ENCODE results near the gene LARP7.
A peak's percentile ranks its signal among the peaks of the same experiment; 100 is the strongest.
"Not testable (repeated sequence)": the region's sequence is repeated elsewhere in the genome, so short reads cannot be mapped to it uniquely, and the experiment has no call there.

Gene LARP7

DNA sequence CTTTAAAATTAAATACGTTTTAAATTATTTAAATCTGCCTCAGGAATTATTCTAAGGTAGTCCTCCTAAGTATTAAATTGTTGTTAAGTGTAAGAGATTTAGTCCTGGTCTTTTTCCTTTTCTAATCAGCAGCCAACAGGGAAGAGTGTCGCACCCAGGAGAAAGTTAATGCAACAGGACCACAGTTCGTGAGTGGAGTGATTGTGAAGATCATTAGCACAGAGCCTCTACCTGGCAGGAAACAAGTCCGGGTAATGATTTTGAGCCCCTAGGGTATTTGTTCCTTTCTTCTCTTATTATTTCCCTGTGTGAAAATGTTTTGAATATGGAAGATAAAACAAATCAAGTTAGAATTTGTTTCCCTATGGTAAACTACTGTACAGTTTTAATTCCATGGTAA, 13.4 kb downstream of the LARP7 start:
- DNase-seq (ENCODE audit: low read depth): no peak

DNA sequence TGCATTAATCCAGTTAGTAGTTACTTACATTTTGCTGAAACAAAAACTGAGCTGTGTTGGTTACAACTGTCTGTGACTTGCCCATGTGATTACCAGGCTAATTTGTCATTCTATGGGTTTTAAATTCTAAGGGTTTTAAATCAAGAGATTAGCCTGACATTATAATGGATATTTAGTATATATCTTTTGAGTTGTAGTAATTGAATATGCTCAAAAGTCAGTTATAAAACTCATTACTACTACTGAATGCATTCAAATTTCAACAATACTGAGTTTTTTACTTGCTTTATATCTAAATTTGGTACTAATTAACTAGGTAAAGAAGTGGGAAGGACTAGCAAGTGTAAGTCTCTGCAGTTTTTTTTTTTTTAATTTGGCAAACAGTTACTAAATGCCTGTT, 14.7 kb downstream of the LARP7 start:
- DNase-seq (ENCODE audit: low read depth): no peak

DNA sequence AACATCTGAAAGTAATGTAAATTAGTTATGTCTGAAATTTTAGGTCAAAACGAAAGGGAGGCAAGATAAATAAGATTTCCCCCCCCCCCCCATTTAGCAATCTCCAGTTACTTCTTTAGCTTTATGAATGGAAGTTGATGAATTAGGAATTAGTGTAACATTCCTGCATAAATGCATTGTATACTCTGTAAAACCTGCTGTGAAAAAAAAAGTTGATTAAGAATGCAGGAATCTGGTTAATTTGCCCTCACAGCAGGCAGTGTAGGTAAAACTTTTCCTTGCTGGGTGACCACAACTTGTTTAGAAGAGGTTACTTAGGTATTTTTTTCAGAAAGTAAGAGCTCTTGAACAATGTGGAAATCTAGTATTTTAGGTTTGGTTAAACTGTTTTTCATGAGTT, 15.3 kb downstream of the LARP7 start:
- no peak for DNase-seq (ENCODE audit: low read depth)

DNA sequence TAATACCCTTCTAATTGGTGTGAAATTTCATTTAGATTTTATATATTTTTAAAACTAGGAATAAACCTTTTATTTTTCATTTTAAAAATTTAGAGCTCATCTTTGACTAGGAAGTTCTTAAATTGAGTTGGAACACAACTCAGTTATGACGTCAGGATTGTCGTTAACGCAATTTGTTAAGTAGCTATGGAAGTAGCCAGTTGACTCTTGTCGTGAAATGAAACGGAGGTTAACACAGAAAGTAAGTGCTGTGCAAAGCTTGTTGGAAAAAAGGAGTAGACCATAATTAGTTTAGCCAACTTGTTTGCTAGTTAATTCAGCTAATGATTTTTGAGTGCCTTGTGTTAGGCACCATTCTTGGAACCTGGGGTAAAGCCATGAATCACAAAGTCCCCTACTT, 18.3 kb downstream of the LARP7 start:
- DNase-seq (ENCODE audit: low read depth): no peak

DNA sequence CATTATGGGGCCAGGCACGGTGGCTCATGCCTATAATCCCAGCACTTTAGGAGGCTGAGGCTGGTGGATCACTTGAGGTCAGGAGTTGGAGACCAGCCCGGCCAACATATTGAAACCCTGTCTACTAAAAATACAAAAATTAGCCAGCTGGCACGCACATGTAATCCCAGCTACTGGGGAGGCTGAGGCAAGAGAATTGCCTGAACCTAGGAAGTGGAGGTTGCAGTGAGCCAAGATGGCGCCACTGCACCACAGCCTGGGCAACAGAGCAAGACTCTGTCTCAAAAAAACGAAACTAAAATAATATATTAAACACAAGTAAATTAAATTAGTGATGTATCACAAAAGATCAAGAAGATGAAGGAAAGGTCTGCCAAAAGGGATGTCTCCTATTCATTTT, 19.2 kb downstream of the LARP7 start:
- DNase-seq (ENCODE audit: low read depth): not testable (repeated sequence)

DNA sequence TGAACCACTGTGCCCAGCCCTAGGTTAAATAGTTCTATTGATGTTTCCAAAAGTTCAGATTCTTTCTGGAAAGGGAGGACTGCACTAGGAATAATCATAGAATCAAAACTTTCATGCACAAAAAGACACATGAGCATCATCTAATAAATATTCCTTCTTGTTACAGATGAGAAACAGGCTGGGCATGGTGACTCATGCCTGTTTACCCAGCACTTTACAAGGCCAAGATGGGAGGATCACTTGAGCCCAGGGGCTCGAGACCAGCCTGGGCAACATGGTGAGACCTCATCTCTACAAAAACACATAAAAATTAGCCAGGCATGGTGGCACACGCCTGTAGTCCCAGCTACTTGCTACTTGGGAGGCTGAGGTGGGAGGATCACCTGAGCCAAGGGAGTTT, 27.7 kb downstream of the LARP7 start:
- DNase-seq (ENCODE audit: low read depth): no peak

DNA sequence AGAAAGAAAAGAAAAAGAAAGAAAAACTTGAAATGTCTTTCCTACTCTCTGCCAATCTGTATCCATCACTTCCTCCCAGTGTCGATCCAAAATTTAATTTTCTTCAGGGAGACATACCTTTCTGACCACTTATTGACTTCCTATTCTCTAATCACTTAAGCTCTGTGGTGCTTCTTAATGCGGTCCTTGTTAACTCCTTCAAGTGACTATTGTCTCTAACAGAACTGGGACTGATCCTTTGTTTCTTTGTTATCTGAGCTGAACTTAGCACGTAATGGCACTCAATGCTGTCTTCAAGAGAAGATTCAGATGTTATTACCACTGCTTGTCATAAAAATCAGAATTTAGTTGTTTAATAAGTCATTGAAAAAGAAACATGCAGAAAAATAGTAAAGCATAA, 31.2 kb downstream of the LARP7 start:
- DNase-seq (ENCODE audit: low read depth): no peak

DNA sequence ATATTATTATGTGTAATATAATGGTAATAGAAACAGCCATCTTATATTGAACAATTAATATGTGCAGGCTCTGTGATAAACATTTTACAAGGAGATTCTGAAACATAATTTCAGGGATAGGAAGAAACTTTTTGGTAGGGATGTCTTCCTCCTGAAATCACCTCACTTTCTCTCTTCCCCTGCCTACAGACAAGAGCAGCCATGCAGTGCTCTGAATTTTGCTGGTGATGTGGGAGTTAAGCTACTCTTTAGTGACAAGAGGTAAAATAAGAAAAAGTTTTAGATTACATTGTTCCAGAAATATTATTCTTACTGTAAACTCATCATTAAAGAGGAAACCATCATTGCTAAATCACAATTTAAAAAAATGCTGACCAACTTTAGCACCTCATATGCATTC, 36.1 kb downstream of the LARP7 start:
- no peak for DNase-seq (ENCODE audit: low read depth)

DNA sequence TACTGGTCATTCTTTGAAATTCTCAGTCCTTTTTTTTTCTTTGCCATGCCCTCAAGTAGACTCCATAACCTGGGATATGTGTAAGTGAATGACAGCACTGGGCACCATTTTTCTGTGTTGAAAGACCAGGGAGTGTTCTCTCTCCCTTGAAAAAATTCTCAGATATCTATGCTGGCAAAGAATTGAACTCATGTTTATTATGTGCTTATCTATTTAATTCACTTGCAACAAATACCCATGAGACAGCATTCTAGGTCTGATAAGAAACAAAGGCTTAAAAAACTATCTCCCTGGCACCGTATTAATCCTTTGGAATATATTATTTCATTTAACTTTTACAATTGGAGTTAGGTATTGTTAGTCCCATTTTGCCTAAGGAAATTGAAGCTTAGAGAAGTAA, 36.7 kb downstream of the LARP7 start:
- DNase-seq (ENCODE audit: low read depth): no peak

DNA sequence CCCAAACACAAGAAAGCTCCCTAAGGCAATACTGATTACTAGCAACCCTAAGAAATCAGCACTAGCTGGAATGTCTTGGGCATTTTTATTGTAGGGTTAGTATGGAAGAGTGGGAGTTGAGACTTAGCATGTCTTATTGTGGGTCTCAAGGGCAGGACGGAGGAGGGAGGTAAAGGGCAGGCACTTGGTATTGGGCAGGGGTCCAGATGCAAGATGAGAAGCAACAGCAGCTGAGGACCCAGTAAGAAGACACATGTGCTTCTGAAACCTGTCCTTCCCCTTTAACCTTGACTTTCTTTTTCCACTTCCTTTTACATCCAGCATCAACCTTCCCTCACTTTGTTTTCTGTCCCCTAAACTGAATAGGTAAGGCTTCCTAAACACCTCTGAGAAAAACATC, 37.4 kb downstream of the LARP7 start:
- DNase-seq (ENCODE audit: low read depth): no peak

DNA sequence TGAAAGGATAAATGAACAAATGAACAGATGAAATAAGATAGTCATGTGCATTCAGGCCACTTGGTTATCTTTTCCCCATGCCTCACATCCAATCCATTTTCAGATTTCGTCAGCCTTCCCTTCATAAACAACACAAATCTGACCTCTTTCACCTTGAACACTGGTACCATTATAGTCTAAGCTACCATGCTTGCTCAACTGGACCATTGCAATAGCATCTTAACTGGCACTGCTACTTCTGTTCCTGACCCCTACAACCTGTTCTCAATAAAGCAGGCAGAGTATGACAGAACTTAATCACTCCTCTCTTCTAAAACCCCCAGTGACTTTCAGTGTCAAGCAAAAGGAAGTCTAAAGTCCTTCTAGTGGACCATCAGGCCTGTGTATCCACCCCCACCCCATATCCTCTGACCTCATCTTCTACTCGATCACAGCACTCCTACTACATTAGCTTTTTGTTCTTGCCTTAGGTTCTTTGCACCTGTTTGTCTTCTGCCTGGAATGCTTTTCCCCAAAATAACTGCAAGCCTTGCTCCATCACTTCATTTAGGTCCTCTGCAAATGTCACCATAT, 40.7 kb downstream of the LARP7 start:
- DNase-seq (ENCODE audit: low read depth): no peak

DNA sequence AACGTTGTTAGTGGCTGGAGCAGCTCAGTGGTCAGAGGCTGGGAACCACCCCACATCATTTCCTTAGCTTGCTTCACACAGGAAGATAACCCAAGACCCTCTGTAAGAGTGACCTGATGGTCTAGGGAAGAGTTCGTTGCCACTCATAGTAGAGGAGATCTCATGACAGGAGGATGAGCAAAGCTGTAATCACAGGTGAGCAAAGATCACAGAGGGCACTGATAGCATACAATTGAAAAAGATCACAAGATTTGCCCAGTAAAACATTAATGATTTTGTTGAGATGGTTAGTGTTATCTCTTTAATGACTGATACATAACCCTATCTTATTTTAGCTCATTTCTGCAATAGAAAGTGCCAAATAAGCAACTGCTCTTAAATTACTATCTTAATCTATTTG, 44.1 kb downstream of the LARP7 start:
- no peak for DNase-seq (ENCODE audit: low read depth)

DNA sequence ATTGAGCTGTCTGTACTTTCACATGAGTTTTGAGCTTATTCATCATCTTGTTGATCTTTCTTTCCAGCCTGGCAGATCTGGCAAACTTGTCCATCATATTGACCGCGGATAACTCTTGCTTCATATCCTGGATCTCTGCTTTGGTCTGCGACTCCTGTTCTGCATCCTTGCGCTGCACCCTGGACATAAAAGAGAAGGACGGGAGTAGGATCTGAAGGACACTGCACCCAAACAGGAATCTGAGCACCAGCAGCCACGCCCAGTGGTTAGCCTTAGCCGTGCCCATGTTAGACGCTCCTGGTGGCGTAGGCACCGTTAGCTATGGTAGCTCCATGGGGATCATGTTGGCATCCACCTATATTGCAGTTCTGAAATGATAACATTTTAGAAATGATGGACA, 56.6 kb downstream of the LARP7 start:
- DNase-seq (ENCODE audit: low read depth): no peak

DNA sequence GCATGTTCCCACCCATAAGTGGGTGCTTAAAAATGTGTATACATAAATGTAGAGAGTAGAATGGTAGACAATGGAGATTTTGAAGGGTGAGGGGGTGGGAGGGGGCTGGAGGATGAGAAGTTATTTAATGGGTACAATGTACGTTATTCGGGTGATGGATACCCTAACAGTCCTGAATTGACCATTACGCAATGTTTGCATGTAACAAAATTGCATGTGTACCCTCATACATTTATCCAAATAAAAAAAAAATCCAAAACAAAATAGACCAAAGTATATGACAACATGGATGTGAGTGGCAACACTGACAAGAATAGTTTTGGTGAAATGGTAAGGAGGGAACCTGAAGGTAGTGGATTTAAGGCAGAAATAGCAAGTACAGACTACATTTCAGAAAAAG, 63.7 kb downstream of the LARP7 start:
- DNase-seq (ENCODE audit: low read depth): no peak

DNA sequence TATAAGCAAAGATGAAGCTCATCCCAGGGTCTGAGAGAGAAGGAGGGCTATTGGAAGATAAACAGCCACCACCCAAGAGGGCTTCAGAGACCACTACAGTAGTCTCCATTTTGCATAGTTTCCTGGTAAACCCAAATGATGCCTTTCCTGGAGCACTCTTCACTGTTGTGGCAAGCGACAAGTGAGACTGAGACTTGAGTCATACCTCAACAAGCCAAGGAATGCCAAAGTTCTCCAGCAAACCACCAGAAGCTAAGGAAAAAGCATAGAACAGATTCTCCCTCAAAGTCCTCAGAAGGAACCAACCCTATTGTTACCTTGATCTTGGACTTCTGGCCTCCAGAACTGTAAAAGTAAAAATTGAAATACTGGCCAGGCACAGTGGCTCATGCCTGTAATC, 65.9 kb downstream of the LARP7 start:
- no peak for DNase-seq (ENCODE audit: low read depth)

DNA sequence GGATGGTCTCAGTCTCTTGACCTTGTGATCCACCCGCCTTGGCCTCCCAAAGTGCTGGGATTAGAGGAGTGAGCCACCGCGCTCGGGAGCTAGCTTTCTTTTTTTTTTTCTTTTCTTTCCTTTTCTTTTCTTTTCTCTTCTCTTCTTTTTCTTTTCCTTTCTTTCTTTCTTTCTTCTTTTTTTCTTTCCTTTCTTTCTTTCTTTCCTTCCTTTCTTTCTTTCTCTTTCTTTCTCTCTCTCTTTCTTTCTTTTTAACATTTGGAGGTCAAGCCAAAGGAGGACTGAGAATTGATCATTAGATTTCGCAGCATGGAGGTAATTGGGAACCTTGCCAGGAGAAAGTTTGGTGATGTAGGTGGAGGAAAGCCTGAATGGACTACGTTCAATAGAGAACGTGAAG, 67.4 kb downstream of the LARP7 start:
- no peak for DNase-seq (ENCODE audit: low read depth)

DNA sequence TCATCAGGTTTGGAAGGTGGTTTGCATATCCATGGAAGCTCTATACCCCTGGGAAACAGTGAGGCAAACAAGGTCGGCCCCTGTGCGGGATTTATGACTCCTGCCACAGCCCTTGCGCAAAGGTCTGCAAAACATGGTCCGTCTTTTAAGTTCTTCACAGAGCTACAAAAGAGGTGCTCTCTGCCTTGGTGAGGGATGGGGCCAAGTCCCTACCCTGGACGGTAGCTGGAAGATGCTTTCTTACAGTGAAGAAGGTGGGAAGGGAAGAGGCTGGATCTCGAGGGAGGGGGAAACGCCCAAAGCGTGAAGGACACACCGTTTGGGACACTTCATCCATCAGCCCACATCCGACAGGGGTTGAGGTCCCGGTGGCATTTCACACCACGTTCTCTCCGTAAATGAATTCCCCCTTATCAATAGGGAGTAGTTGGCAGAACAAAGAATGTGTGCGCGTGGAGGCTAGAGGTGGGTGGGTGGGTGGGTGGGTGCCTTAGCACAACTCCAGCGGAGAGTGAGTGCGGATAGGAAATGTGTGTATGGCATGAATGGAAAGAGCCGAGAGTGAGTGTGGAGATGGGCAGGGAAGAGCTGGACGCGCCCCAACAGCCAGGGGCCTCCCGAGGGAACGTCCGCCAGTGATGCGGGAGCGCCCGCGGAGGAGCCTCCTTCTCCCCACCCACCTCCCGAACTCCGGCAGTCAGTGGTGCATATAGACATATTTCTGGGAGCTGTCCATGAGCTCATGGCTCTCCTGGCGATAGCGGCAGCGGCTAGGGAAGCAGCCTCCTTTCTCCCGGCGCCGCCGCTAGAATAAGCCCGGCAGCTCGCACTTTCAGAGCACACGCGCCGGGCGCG, 68.3 kb downstream of the LARP7 start:
- DNase-seq (ENCODE audit: low read depth): peak; percentile 0

DNA sequence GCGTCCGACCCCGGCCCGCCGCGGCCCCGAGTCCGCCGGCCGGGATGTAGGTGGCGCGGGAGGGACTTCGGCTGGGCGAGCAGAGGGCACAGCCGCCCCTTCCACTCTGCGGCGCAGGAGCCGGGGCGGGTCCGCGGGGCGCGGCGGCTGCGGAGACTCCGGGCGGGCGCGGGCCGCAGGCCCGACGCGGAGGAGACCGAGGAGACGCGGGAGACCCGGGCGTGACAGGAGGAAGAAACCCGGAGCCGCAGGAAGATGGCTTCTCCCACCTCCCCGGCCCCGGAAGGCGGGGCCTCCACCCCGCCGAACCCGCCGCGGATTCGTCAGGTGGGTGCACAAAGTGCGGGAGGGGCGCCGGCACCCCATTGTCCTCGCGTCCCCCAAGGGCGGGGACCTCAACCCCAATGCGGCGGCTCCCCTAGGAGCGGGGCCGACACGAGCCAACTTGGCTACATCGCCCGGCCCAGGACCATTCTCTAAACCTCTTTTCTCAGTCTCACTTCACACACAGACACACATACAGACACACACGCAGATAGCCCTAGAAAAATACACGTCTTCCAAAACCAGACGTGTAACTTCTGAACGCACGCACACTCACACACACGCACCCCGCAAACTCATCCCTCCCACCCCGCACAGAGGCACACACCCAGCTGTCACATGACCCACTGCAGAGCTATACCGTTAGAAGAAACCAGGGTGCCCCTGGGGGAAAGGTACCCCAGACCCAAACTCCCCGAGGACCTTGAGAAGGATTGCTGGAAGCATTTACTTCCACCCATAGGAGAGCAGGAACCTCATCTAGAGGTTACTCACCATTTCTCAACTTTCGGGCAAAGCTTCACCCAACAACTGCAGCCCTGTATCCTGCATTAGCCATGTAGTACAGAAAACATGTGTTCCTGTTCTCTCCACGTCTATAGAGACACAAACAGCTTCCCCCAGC, 69.2 kb downstream of the LARP7 start:
- not testable (repeated sequence) for DNase-seq (ENCODE audit: low read depth)

DNA sequence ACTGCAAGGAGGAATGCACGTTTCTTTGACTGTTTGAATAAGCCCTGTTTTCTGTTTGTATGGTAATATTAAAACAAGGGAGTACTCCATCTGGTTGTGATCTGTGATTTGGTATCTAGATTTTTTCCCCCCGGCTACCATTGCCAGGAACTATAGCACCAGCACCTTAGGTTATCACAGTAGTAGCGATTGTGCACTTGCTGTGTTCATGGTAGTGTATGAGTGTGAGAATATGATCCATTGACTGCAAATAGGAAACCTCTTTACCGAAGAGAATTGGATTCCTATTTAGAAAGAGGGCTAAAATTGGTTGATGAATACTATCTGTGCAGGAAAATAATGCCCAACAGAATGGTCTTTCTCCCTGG, 69.9 kb downstream of the LARP7 start:
- no peak for DNase-seq (ENCODE audit: low read depth)

Data from fibroblast of the conjunctiva (primary cell).